OCI-LY7 (cell line): ENCODE results near the gene GPD1. TPM values are rescaled to one million over a fixed set of nuclear protein-coding genes. Genes with fewer than 3 reads are reported as not detected.

Source experiments
- BruUV-seq: library from RNA; stranded (reverse); fragments of 400-500 nt; replicated peaks from 2 replicates; lab custom pipeline; 2021; lab: Mats Ljungman, UMichigan
- CTCF ChIA-PET: fragments of 300-600 bp; sonication (Branson Sonifier 250); formaldehyde crosslinking; loops from one replicate; lab custom pipeline; 2022; ENCODE audit warnings: antibody characterized with exemption; ENCODE audit not compliant: unreplicated experiment; lab: Charles Lee
- POLR2A ChIA-PET: fragments of 300-600 bp; sonication (Branson Sonifier 250); formaldehyde crosslinking; loops from one replicate; lab custom pipeline; 2022; ENCODE audit warnings: antibody characterized with exemption; lab: Charles Lee
- DNase-seq: peaks from one replicate; pipeline ENCODE4 v3.0.0-alpha.2; 2015; ENCODE audit warnings: low spot score
- H2AFZ ChIP-seq: fragments of 200-600 bp; sonication (generic), shearing (Covaris generic); 2 replicates; pipeline ENCODE4 v1.6.1; 2014; ENCODE audit warnings: mild to moderate bottlenecking, antibody characterized with exemption, low read length, moderate library complexity
- H3K27ac ChIP-seq: fragments of 200-600 bp; sonication (generic); 2 replicates; pipeline ENCODE4 v1.5.1; 2014; ENCODE audit warnings: mixed run types, low read depth, mild to moderate bottlenecking, moderate library complexity, low read length, inconsistent platforms; ENCODE audit not compliant: poor library complexity, severe bottlenecking
- H3K36me3 ChIP-seq: fragments of 200-600 bp; sonication (generic); 2 replicates; pipeline ENCODE4 v1.6.1; 2014; ENCODE audit warnings: mild to moderate bottlenecking, antibody characterized with exemption, low read length, moderate library complexity, mixed read lengths; ENCODE audit not compliant: insufficient read depth
- H3K4me1 ChIP-seq: fragments of 200-600 bp; sonication (generic); 2 replicates; pipeline ENCODE4 v1.5.1; 2014; ENCODE audit warnings: mild to moderate bottlenecking, low read length; ENCODE audit not compliant: insufficient read depth, poor library complexity, severe bottlenecking
- H3K4me2 ChIP-seq: fragments of 200-600 bp; sonication (generic); 2 replicates; pipeline ENCODE4 v1.6.1; 2014; ENCODE audit warnings: mild to moderate bottlenecking, low read length
- H3K4me3 ChIP-seq: fragments of 200-600 bp; sonication (generic); 2 replicates; pipeline ENCODE4 v1.5.1; 2014; ENCODE audit warnings: mild to moderate bottlenecking, low read depth, low read length; ENCODE audit not compliant: poor library complexity, severe bottlenecking
- H3K79me2 ChIP-seq: fragments of 200-600 bp; sonication (generic); 2 replicates; pipeline ENCODE4 v1.6.1; 2016; ENCODE audit warnings: low read depth, mild to moderate bottlenecking, low read length, moderate library complexity, mixed read lengths; ENCODE audit not compliant: insufficient read depth
- H3K9me2 ChIP-seq: fragments of 200-600 bp; sonication (generic); 2 replicates; pipeline ENCODE4 v1.6.1; 2016; ENCODE audit warnings: mild to moderate bottlenecking, low read length, mixed read lengths; ENCODE audit not compliant: insufficient read depth
- H3K9me3 ChIP-seq: fragments of 200-600 bp; sonication (generic); 2 replicates; pipeline ENCODE4 v1.6.1; 2014; ENCODE audit warnings: mild to moderate bottlenecking, mixed run types, low read length, mixed read lengths
- H4K20me1 ChIP-seq: fragments of 200-600 bp; sonication (generic); 2 replicates; pipeline ENCODE4 v1.6.1; 2014; ENCODE audit warnings: mild to moderate bottlenecking, antibody characterized with exemption, low read length, moderate library complexity, mixed read lengths; ENCODE audit not compliant: insufficient read depth
- CTCF ChIP-seq: fragments of 200-600 bp; sonication (generic); conservative IDR thresholded peaks from 2 replicates; pipeline ENCODE4 v1.5.1; 2014; ENCODE audit warnings: mild to moderate bottlenecking, antibody characterized with exemption, low read length, moderate library complexity, mixed read lengths
- EZH2phosphoT487 ChIP-seq: fragments of 200-600 bp; sonication (generic); IDR thresholded peaks from 2 replicates; pipeline ENCODE4 v1.6.1; 2018; ENCODE audit warnings: low read depth, borderline replicate concordance, mild to moderate bottlenecking, mixed run types, antibody characterized with exemption, low read length, moderate library complexity, mixed read lengths
- intact Hi-C: fragments of 100-400 bp; cut with micrococcal nuclease; formaldehyde crosslinking; loops from one replicate; pipeline ENCODE4 v1.10.0; 2022; ENCODE audit not compliant: unreplicated experiment
- total RNA-seq, 2 experiments: library from RNA; depleted of rRNA in 1 of 2; stranded (reverse); fragments of >200 nt in 1 of 2; shearing (Covaris generic) in 1 of 2; gene quantifications; 2 replicates each; pipeline ENCODE4 v1.2.3, GENCODE V29; 2014 to 2022

The GPD1 gene
- total RNA-seq, 2 experiments from 2014 or later = 0.47 to 1.2 TPM

DNA sequence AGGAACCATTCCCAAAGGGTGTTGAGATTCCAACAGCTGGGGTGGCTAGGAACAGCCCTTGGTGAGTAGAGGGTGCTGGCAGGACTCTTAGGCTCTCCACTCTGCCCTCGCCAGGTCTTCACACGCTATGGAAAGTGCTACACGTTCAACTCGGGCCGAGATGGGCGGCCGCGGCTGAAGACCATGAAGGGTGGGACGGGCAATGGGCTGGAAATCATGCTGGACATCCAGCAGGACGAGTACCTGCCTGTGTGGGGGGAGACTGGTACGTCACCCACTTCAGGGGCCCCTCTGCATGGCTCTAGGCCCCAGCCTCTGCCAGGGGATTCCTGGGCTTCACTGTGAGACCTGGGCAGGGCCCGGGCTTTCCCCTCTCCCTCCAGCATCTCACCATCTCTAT lies 26.7 kb upstream of the GPD1 start:
- POLR2A ChIA-PET = interaction anchor here (0.6 kb wide), 2 partner anchors 66 to 70 kb away, joined by 3 to 10 read pairs; no protein-coding TSS in a partner anchor
- intact Hi-C loops = no loop called here
- no peaks in the 10 kb centered on the region for H4K20me1 ChIP-seq
- no peaks in the 10 kb centered on the region for H3K36me3 ChIP-seq
- BruUV-seq = no TSS peak
- no peak for DNase-seq
- CTCF ChIA-PET = no interaction called here
- H3K9me3 ChIP-seq = no peaks in the 10 kb centered on the region
- H3K9me2 ChIP-seq = no peaks in the 10 kb centered on the region
- H3K79me2 ChIP-seq = no peaks in the 10 kb centered on the region
- TF ChIP-seq CTCF = no peak
- no peak for TF ChIP-seq EZH2phosphoT487
- H3K27ac ChIP-seq = no peak overlapping the region
- H2AFZ ChIP-seq = no peak overlapping the region
- no peaks in the 10 kb centered on the region for H3K4me1 ChIP-seq
- H3K4me2 ChIP-seq = no peak overlapping the region
- no peak overlapping the region for H3K4me3 ChIP-seq

DNA sequence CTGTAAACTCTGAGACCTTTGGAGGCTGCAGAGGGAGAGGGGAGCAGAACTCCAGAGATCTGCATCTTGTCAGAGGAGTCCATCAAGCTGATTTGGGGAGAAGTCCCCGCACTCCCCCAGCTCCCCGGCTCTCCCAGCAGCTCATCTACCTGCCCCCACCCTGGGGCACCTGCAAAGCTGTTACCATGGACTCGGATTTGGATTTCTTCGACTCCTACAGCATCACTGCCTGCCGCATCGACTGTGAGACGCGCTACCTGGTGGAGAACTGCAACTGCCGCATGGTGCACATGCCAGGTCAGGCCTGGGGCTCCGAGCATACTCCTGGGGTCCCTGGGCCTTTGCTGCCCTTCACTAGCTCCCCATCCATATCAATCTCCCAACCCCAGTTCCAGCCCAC lies 25.5 kb upstream of the GPD1 start:
- ChIA-PET POLR2A (no interaction called here), CTCF (no interaction called here)
- H3K4me3 ChIP-seq = no peak overlapping the region
- H3K4me1 ChIP-seq = peaks cover under 1% of the 10 kb centered on the region
- DNase-seq = no peak
- no peak overlapping the region for H3K27ac ChIP-seq
- no peak overlapping the region for H2AFZ ChIP-seq
- no peak overlapping the region for H3K4me2 ChIP-seq
- H3K9me2 ChIP-seq = no peaks in the 10 kb centered on the region
- no peaks in the 10 kb centered on the region for H4K20me1 ChIP-seq
- no peaks in the 10 kb centered on the region for H3K9me3 ChIP-seq
- intact Hi-C loops = no loop called here
- no peaks in the 10 kb centered on the region for H3K36me3 ChIP-seq
- no peaks in the 10 kb centered on the region for H3K79me2 ChIP-seq
- no TSS peak for BruUV-seq
- TF ChIP-seq EZH2phosphoT487 = no peak
- no peak for TF ChIP-seq CTCF

GRCh38 chr12:50079771-50080170 lies 24.0 kb upstream of the GPD1 start:
- no peak overlapping the region for H3K4me3 ChIP-seq
- H3K4me2 ChIP-seq = no peak overlapping the region
- H3K9me3 ChIP-seq = no peaks in the 10 kb centered on the region
- no peak overlapping the region for H3K27ac ChIP-seq
- BruUV-seq = no TSS peak
- no peaks in the 10 kb centered on the region for H4K20me1 ChIP-seq
- intact Hi-C loops = no loop called here
- CTCF ChIA-PET = no interaction called here
- peaks cover 8% of the 10 kb centered on the region for H3K4me1 ChIP-seq
- no peak for DNase-seq
- H2AFZ ChIP-seq = no peak overlapping the region
- no peaks in the 10 kb centered on the region for H3K9me2 ChIP-seq
- POLR2A ChIA-PET = no interaction called here
- peaks cover 5% of the 10 kb centered on the region; the same call in 1 of the 2 replicates for H3K79me2 ChIP-seq
- TF ChIP-seq EZH2phosphoT487 (no peak), CTCF (no peak)
- H3K36me3 ChIP-seq = no peaks in the 10 kb centered on the region
